ENCODE results near the gene IZUMO4.

- TF ChIP-seq CTCF (IDR thresholded peaks at IDR 0.05; ENCODE audit: poor library complexity, severe bottlenecking) (no peak), SMC3 (conservative IDR thresholded peaks at IDR 0.05; ENCODE audit: poor library complexity) (no peak), MXI1 (conservative IDR thresholded peaks at IDR 0.05; ENCODE audit: poor library complexity, severe bottlenecking) (no peak), EZH2 (IDR thresholded peaks at IDR 0.05; ENCODE audit: borderline replicate concordance, insufficient read depth, low read length, poor library complexity, severe bottlenecking) (no peak), POLR2AphosphoS5 (IDR thresholded peaks at IDR 0.05) (no peak), TAF1 (IDR thresholded peaks at IDR 0.05; ENCODE audit: low read depth) (no peak)
Observed at GRCh38 chr19:2058570-2059421, 37.9 kb upstream of the IZUMO4 start.
